HepG2 (cell line): Measurements from ENCODE around the gene LIG4. TPM values are rescaled to one million over a fixed set of nuclear protein-coding genes. Genes with fewer than 3 reads are reported as not detected.

ENCODE experiments used
- AGO2 ChIP-seq: fragments of 200-400 bp; formaldehyde crosslinking; optimal IDR thresholded peaks from 2 replicates; pipeline ENCODE3; 2017; ENCODE audit warnings: mild to moderate bottlenecking, low read depth, low read length, moderate library complexity
- HNRNPL ChIP-seq: fragments of 200-400 bp; formaldehyde crosslinking; IDR thresholded peaks from 2 replicates; pipeline ENCODE4 v1.6.1; 2017; ENCODE audit warnings: mild to moderate bottlenecking, low read depth, low read length
- HNRNPUL1 ChIP-seq: fragments of 200-400 bp; formaldehyde crosslinking; IDR thresholded peaks from 2 replicates; pipeline ENCODE4 v1.6.1; 2017; ENCODE audit warnings: low read depth, mild to moderate bottlenecking, low read length, moderate library complexity
- POGK ChIP-seq: sonication (generic); formaldehyde crosslinking; conservative IDR thresholded peaks from 2 replicates; pipeline ENCODE4 v1.8.0; 2022; ENCODE audit warnings: mild to moderate bottlenecking, moderate library complexity, missing genetic modification reagents
- SMC3 ChIP-seq: IDR thresholded peaks from 2 replicates; pipeline ENCODE4 v1.6.1; 2011; ENCODE audit warnings: low read length, improper control_type of control experiment
- SRY ChIP-seq: sonication (generic); formaldehyde crosslinking; IDR thresholded peaks from 2 replicates; pipeline ENCODE4 v1.8.0; 2022; ENCODE audit warnings: mild to moderate bottlenecking, missing genetic modification reagents
- ZBTB26 ChIP-seq: IDR thresholded peaks from 2 replicates; pipeline ENCODE4 v1.6.1; 2016; ENCODE audit warnings: missing compliant biosample characterization, missing genetic modification reagents, borderline replicate concordance
- ZBTB7A ChIP-seq: sonication (generic); formaldehyde crosslinking; IDR thresholded peaks from 2 replicates; pipeline ENCODE4 v1.8.0; 2022; ENCODE audit warnings: mild to moderate bottlenecking, missing genetic modification reagents
- ZNF142 ChIP-seq: sonication (generic); formaldehyde crosslinking; IDR thresholded peaks from 2 replicates; pipeline ENCODE4 v1.4.0; 2020; ENCODE audit warnings: missing genetic modification reagents
- polyA plus RNA-seq, 8 experiments: library from polyadenylated mRNA; depleted of rRNA in 3 of 8; stranded (reverse) in 7 of 8; unstranded in 1 of 8; fragments of >200 nt; fragmentation: Illumina TruSeq in 4 of 8; extraction: Trizol in 4 of 8; gene quantifications; 2 replicates each; pipeline versions ENCODE4 v1.2.1 to v1.2.3, GENCODE V29; 2011 to 2016; ENCODE audit warnings: low read depth in 4 of 8, missing spikeins in 1 of 8, mixed read lengths in 1 of 8; ENCODE audit not compliant: insufficient read depth in 1 of 8
- total RNA-seq, 5 experiments: library from RNA; depleted of rRNA; stranded (reverse); fragments of >200 nt; fragmentation: Illumina TruSeq; extraction: Trizol; gene quantifications; 2 replicates each; pipeline ENCODE4 v1.2.3, GENCODE V29; 2016; ENCODE audit warnings: low read depth in 1 of 5
- TF ChIP-seq, protein P1 (sequence below): IDR thresholded peaks from 2 replicates; pipeline ENCODE4 v1.4.0; 2020; ENCODE audit warnings: mild to moderate bottlenecking, missing genetic modification reagents
- TF ChIP-seq, protein P2 (sequence below): sonication (generic); formaldehyde crosslinking; conservative IDR thresholded peaks from 2 replicates; pipeline ENCODE4 v1.4.0; 2020; ENCODE audit warnings: missing genetic modification reagents

The LIG4 gene
- total and polyA plus RNA-seq, 2 of the 13 experiments (the other 11 are each of a cell fraction or from before 2014, with no cell fraction given), result 4.0 to 4.5 TPM

DNA sequence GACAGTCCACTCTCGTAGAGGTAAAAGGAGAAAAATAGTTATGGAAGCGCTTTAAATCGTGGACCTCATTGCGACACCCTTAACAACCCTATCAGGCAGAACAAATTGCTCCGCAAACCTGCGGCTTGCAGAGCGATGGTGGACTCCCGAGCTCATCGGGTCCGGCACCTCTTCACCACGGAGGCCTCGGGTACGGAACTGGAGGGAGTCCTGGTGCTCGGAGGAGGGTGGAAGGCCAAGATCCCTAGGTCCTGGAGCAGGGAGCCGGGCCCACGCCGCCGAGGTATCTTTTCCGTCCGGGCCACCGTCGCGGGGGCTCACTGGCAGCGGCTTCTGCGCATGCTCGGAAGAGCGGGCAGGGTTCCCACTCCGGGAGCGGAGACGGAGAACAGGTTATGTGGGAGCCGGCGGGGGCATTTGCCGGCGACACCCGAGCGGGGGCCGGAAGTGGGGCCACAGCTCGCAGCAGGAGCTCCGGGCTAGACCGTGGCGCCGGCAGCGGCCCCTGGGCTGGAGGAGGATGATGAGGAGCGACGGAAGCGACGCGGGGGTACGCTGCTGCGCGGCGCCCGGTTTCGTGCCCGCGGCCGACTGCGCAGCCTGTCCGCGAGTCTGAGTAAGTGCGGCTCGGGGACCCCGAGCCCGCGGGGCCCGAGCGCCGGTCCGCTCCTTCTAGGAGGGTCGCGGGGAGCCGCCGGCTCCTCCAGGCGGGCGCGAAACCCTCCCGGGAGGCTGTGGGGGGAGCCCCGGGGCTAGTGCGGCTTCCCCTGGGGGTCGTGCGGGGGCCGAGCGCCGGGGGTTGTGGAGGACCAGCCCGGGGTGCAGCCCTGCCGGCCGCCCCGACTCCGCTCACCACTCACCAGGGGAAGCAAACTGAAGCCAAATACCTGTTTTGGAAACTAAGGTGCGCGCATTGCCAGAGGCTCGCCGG, 3.0 kb upstream of the LIG4 start, which contains the start of gene ABHD13 (continued):
- TF ChIP-seq, protein P1, sequence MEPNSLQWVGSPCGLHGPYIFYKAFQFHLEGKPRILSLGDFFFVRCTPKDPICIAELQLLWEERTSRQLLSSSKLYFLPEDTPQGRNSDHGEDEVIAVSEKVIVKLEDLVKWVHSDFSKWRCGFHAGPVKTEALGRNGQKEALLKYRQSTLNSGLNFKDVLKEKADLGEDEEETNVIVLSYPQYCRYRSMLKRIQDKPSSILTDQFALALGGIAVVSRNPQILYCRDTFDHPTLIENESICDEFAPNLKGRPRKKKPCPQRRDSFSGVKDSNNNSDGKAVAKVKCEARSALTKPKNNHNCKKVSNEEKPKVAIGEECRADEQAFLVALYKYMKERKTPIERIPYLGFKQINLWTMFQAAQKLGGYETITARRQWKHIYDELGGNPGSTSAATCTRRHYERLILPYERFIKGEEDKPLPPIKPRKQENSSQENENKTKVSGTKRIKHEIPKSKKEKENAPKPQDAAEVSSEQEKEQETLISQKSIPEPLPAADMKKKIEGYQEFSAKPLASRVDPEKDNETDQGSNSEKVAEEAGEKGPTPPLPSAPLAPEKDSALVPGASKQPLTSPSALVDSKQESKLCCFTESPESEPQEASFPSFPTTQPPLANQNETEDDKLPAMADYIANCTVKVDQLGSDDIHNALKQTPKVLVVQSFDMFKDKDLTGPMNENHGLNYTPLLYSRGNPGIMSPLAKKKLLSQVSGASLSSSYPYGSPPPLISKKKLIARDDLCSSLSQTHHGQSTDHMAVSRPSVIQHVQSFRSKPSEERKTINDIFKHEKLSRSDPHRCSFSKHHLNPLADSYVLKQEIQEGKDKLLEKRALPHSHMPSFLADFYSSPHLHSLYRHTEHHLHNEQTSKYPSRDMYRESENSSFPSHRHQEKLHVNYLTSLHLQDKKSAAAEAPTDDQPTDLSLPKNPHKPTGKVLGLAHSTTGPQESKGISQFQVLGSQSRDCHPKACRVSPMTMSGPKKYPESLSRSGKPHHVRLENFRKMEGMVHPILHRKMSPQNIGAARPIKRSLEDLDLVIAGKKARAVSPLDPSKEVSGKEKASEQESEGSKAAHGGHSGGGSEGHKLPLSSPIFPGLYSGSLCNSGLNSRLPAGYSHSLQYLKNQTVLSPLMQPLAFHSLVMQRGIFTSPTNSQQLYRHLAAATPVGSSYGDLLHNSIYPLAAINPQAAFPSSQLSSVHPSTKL (CRISPR knock-in tag), result peak; percentile 77
- no peak for TF ChIP-seq ZBTB26 (CRISPR knock-in tag)
- TF ChIP-seq ZNF142, result peak; percentile 51; the same call in 1 of the 2 replicates
- 0 out of 2 replicates have a peak, but pooled peaks have one; percentile 26 for TF ChIP-seq HNRNPL
- TF ChIP-seq ZBTB7A (CRISPR knock-in tag), result peak; percentile 52; the same call in 1 of the 2 replicates
- TF ChIP-seq, protein P2, sequence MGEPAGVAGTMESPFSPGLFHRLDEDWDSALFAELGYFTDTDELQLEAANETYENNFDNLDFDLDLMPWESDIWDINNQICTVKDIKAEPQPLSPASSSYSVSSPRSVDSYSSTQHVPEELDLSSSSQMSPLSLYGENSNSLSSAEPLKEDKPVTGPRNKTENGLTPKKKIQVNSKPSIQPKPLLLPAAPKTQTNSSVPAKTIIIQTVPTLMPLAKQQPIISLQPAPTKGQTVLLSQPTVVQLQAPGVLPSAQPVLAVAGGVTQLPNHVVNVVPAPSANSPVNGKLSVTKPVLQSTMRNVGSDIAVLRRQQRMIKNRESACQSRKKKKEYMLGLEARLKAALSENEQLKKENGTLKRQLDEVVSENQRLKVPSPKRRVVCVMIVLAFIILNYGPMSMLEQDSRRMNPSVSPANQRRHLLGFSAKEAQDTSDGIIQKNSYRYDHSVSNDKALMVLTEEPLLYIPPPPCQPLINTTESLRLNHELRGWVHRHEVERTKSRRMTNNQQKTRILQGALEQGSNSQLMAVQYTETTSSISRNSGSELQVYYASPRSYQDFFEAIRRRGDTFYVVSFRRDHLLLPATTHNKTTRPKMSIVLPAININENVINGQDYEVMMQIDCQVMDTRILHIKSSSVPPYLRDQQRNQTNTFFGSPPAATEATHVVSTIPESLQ (CRISPR knock-in tag), result peak; percentile 62; the same call in 1 of the 2 replicates
- peak; percentile 69; the same call in 1 of the 2 replicates for TF ChIP-seq SRY (CRISPR knock-in tag)
- peak; percentile 92 for TF ChIP-seq POGK (CRISPR knock-in tag)
- TF ChIP-seq AGO2, result peak; percentile 51
- no peak for TF ChIP-seq SMC3
- no peak for TF ChIP-seq HNRNPUL1
